ENCODE measurements around the gene RRP1B.

DNA sequence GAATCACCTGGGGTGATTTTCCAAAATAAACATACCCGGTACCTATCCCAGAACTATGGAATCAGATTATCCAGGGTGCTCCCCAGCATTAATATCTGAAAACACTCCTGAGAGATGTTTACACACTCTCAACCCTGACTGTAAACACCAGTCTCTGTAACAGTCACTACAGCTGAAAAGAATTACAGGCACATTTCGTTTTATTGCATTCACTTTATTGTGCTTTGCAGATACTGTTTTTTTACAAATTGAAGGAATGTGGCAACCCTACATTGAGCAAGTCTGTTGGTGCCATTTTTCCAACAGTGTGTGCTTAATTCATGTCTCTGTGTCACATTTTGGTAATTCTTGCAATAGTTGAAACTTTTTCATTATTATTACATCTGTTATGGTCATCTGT, 31.8 kb upstream of the RRP1B start:
- TF ChIP-seq, protein P1, sequence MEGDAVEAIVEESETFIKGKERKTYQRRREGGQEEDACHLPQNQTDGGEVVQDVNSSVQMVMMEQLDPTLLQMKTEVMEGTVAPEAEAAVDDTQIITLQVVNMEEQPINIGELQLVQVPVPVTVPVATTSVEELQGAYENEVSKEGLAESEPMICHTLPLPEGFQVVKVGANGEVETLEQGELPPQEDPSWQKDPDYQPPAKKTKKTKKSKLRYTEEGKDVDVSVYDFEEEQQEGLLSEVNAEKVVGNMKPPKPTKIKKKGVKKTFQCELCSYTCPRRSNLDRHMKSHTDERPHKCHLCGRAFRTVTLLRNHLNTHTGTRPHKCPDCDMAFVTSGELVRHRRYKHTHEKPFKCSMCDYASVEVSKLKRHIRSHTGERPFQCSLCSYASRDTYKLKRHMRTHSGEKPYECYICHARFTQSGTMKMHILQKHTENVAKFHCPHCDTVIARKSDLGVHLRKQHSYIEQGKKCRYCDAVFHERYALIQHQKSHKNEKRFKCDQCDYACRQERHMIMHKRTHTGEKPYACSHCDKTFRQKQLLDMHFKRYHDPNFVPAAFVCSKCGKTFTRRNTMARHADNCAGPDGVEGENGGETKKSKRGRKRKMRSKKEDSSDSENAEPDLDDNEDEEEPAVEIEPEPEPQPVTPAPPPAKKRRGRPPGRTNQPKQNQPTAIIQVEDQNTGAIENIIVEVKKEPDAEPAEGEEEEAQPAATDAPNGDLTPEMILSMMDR (IDR thresholded peaks at IDR 0.05) = no peak
- no peak for TF ChIP-seq POLR2A (IDR thresholded peaks at IDR 0.05)

Measured in right lobe of liver (tissue), 4 donors.